Hematopoietic multipotent progenitor cell treated with erythropoietin and hydrocortisone succinate and interleukin-3 and kit ligand, for 8 days (in vitro differentiated cells): Measurements from ENCODE around the gene MYCBPAP.

ENCODE experiments used
- DNase-seq: peaks from one replicate; pipeline ENCODE4 v3.0.0-alpha.2; 2015

MYCBPAP gene

DNA sequence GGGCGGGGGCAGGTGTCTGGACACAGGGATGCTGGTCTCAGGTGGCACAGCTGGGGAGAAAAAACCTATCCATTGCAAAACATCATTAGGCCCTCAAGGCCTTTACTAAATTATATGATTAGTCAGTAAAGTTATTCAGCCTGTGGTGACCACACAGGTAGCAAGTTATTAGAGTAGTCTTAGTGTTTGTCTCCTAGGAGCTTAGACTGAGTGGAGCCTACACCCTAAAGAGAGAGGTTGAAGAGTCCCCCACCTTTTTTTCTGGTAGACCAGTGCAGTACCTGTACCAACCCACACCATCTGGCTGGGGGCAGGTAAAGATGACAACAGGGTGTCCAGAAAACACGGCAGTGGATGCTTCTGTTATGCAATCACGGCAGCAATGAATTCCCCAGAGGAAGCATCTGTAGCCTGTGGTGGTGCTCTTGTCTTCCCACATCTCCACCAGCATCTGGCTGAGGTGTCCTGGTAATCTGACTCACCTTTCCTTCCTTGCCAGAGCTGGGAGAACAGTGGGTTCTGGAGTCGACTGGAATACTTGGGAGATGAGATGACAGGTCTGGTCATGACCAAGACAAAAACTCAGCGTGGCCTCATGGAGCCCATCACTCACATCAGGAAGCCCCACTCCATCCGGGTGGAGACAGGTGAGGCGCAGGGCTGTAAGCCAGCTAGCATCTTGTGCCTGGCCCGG, 11.0 kb downstream of the MYCBPAP start:
- no peak for DNase-seq

DNA sequence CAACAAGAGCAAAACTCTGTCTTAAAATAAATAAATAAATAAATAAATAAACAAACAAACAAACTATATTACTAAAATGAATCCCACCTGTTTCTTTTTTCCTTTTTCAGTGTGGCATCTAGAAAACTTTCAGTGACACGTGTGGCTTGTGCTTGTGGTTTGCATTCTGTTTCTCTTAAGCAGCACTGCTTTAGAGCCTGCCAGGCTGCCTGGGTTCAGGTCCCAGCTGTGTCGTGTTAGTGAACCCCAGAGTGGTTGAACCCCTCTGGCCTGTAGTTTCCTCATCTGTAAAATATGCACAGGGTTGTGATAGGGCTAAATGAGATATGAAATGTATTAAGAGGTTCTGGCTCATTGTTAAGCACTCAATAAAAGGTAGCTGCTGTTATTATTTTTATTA, 12.2 kb downstream of the MYCBPAP start:
- no peak for DNase-seq

DNA sequence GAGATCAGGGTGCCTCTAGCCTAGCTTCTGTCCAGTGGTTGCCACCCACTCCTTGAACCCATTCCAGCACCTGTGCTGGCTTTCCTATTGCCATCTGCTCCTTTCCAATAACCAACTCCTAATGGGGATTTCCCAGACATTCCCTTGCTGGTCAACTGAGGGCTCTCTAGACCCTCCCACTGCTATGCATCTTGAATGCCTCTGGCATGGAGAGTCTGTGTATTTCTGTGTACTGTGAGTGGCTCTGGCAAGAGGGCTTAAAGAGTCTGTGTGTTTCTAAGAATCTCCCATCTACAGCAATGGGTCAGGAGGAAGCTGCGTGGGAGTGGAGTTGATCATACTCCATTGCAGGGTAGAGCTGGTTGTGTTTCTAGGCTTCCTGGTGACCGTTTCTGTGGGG, 13.3 kb downstream of the MYCBPAP start:
- no peak for DNase-seq

DNA sequence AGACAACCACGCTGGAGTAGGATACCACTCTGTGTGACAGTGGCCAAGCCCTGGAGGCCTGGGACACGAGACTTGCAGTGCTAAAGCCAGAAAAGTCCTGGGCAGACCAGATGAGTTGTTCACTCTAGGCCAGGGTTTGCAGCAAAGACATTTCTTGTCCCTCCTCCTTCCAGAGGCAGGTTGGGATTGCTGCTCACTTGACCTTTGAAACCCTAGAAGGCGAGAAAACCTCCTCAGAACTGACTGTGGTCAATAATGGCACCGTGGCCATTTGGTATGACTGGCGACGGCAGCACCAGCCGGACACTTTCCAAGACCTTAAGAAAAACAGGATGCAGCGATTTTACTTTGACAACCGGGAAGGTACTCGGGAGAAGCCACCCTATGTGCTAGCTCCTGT, 14.5 kb downstream of the MYCBPAP start:
- no peak for DNase-seq

DNA sequence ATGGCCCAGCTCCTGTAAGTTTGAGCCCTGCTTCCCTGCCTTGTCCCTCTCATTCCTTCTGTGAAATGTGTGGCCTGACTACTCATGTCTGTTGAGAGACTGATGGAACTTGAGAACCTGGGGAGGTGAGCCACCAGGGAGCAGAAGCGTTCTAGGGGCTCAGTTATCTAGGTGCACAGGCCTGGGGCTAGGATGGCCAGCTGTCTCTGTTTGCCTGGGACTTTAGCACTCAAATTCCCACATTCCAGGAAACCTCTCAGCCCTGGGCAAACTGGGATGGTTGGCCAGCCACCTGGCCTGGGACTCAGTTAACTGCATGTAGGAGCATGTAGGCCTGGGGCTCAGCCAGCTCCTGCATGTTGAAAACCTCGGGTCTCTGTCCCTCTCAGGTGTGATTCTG, 15.0 kb downstream of the MYCBPAP start:
- DNase-seq = no peak

DNA sequence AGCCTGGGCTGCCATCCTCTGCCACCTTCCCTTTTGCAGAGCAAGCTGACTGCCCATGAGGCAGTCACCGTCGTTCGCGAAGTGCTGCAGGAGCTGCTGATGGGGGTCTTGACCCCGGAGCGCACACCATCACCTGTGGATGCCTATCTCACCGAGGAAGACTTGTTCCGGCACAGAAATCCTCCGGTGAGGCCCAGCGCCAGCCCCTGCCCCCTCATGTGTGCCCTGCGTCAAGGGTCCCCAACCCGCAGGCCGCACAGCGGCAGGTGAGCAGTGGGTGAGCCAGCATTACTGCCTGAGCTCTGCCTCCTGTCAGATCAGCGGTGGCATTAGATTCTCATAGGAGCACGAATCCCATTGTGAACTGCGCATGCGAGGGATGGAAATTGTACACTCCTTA, 16.6 kb downstream of the MYCBPAP start:
- DNase-seq = no peak

DNA sequence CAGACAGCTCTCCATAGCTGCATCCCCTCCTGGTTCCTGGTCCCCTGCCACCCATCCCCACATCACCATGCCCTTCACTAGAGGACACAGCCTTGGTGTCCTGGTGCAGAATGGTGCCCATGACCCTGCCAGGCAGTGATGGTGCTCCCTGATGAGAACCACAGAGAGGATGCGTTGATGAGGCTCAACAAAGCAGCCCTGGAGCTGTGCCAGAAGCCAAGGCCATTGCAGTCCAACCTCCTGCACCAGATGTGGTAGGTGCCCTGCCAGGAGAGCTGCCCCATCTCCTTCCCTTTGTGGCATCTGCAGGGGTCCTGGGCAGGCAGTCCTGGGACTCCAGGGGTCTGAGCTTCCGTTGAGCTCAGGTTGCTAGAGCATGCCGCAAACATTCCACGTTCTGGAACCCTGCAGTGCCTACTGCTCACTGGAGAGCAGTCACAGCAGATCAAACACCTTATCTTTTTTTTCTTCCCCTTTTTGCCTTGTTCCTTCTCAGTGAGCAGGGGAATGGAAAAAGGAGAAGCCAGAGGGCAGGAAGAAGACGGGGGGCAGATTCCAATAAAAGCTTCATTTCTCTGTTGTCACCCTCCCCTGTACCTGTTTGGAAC, 19.0 kb downstream of the MYCBPAP start:
- DNase-seq = no peak

DNA sequence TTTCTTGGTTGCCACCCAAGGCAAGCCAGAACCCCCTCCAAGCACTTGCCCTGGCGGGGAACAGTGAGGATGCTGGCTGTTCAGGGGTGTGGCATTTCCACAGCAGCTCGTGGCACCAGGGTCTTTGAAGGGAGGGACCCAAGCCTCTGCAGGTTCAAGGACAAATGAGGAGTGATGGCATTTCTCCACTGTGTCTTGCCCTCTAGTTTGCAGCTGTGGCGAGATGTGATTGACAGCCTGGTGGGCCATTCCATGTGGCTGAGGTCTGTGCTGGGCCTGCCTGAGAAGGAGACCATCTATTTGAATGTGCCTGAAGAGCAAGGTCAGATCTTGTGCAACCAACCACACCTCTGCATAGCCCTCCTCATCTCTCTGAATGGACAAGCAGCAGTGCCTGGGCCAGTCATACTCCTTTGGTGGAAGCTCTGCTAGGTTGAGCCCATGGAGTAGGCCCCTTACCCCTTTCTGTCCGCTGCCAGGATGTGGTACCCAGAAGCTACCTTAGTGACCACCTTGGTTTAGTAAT, 19.8 kb downstream of the MYCBPAP start:
- DNase-seq = no peak

DNA sequence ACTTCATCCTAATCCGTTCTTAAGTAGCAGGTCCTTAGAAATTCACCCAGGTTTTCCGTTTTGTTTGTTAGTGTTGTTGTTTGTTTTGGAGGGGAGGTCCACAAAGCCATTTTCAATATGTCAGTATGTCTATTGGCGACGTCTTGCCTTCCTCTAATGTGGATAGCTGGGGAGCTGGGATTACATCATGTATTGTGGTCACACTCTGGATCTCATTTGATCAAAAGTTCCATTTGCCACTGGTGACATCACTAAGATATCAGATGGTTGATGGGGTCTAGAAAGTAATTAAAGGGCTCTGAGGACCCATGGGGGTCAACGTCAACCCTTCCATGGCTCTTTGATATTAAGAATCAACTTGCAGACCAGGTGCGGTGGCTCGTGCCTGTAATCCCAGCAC, 21.6 kb downstream of the MYCBPAP start:
- DNase-seq = no peak

DNA sequence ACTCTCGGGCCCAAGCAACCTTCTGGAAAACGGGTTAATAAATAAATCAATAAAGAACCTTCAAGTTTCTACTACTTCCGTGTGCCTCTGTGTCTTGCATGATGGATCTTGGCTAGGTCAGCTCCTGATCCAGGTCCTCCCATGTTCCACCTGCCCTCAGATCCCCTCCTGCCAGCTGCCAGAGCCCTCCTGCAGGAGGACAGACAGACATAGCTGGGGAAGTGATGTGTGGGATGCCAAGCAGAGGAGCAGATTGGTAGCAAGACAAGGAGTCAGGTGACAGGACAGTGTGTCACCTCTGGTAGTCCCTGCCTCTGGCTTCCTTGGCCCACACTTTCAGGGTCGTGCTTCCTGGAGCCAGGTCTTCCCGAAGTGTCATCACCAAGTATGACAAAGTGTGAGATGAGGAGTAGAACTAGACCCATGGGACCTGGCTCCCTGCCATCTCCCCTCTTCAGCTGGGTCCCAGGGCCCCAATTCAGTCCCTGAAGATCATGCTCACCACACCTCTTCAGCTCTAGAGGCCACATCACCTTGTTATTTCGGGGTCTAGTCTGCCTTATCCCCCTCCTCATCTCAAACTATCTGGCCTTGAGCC, 23.3 kb downstream of the MYCBPAP start:
- DNase-seq = peak; percentile 39

DNA sequence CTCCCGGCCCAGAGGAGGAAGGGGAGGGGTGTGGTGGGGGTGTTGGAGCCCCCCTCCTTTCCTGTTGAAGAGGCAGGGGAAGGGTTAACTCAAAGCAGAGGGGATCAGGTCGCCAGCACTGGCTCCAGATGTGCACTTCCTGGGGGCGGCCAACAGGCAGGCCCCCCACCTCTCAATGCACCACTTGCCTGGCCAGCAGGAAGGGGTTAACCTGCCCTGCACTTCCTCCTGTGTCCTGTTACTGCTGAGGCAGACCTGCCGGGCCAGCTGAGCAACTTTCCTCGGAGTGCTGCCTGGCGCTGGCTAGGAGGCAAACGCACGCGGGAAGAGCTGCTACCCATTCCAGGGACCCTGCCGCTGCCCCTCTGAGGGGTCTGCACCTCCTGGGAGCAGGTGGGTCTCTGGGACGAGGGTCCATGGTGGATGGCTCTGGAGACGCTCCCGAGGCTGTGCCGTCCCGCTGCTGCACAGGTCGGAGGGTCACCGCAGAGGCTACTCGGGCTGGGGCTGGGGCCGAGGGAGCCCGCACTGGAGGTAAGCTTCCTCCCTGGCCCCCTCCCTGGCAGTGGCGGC, 24.3 kb downstream of the MYCBPAP start, which contains the start of gene EPN3:
TSS of gene EPN3 (plus strand) at position 284 of the 573 bp plus-strand sequence. CDS start 3,822 bp downstream, outside the sequence.
- no peak for DNase-seq

DNA sequence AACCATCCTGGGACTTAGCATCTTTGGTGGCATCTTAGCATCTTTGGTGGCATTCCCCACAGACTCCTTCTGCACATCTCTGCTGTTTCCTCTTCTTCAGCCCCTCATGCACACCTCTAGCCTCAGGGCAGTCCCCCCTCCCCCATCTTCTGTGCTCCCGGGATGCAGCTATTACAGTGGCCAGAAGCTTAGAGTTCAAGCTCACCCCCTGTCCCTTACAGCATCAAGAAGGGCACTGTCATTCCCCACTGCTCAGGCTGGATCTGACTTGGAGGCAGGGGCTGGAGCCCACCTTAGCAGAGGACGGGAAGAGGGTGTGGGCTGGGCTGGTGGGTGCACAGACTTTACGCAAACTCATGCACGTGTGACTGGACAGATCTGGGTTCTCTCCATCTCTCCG, 24.9 kb downstream of the MYCBPAP start:
- no peak for DNase-seq

DNA sequence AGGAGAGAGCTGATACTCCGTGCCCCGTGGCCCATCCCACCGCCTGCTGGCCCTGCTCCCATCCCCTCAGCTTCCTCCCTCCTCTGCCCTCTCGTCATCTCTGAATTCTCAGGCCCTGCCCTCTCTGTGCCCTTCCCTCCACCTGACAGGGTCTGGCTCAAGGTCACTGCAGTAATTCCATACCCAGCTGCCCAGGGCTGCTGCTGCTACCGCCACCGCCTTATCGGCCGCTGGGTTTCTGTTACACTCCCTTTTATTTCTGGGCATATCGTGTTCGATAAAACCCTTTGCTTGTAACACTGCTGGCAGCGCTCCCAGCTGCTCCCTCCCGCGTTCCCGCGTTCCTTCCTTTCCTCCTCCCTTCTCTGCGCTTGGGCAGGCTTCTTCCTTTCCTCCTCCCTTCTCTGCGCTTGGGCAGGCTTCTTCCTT, 25.5 kb downstream of the MYCBPAP start:
- DNase-seq = peak; percentile 93

DNA sequence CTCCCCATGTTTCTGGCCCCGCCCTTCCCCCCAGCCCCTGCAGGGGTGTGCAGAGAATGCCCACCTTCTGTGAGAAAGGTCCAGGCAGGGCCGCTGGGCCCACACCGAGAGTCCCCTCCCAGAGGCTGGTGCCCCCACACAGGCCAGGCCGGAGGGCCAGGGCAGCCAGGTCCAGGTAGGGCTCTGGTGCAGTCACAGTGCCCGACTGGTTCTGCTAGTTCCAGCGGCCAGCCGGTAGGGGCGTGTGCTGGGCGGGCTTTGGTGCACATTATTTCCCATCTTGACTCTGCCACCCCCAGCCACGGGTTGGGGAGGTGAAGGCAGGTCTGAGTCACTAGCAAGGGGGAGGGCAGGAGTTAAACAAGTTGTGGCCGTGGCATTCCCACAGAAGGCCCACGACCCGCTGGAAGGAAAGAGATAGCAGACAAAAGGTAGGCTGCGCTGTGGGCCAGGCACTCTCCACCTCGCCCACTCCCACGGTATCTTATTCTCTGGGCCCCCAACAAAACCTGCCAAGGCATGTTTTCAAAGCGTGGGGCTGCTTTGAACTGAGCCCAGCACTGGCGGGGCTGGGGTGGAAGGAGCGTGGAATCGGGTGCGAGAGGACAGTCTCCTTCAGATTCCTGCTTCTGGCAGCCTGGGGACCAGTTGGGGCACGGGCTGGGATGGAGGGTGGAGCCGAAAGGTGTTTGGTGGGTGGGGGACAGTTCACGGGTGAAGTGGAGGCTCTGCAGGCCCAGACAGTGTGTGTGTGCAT, 26.2 kb downstream of the MYCBPAP start:
- DNase-seq = peak; percentile 80

DNA sequence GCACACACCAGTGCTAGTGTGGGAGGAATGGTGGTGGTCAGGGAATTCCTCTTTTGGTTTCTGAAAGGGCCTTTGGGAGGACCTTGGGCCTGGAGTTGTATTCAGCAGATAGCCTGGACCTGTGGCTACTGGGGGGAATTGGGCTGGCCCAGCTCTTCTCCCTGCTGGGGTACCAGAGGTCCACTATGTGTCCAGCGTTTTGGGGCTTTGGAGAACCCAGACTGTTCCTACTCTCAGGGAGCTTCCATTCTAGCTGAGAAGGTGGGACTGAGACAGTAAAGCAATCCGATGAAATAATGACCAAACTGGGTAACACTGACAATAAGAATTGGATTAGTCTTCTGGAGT, 26.7 kb downstream of the MYCBPAP start:
- DNase-seq = no peak

DNA sequence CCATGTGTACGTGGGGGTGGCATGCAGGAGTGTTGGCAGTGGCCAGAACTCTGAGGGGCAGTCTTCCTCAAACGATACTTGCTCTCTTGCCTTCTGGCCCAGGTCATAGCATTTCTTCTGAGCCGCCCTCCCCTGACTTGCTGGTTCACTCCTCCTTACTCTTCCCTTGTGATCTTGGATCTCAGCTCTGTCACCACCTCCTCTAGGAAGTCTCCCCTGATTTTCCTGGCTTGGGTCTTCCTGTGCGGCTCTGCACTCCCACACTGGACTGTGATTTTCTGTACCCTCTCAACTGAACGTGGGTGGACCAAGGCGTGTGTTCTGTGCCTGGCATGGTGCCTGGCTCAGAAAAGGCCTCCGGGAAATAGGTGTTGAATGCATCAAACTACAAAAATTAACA, 27.2 kb downstream of the MYCBPAP start:
- no peak for DNase-seq

DNA sequence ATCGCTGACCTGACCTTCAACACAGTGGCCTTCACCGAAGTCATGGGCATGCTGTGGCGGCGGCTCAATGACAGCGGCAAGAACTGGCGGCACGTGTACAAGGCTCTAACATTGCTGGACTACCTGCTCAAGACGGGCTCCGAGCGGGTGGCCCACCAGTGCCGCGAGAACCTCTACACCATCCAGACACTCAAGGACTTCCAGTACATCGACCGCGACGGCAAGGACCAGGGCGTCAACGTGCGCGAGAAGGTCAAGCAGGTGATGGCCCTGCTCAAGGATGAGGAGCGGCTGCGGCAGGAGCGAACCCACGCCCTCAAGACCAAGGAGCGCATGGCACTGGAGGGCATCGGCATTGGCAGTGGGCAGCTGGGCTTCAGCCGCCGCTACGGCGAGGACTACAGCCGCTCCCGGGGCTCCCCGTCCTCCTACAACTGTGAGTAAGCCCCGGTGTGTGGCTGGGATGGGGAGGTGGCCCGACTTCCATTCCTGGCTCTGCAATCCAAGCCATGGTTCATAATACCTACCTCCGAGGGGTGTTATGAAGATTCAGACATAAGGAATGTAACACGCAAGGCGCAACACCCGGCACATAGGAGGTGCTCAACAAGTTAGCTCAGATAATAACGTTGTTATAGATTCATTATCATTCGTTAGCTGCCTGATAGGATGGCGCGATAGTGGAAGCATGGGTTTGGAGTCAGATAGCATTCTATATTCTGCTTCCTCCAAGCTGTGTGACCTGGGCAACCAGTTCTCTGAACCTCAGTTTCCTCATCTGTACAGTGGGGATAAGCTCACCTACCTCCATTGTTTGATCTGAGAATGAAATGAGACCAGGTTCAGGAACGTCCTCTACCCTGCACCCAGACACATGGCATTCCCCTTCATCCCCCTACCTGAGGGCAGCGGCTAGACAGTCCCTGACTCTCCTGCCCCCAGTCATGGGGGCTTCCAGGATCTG, 28.7 kb downstream of the MYCBPAP start:
- DNase-seq = no peak

DNA sequence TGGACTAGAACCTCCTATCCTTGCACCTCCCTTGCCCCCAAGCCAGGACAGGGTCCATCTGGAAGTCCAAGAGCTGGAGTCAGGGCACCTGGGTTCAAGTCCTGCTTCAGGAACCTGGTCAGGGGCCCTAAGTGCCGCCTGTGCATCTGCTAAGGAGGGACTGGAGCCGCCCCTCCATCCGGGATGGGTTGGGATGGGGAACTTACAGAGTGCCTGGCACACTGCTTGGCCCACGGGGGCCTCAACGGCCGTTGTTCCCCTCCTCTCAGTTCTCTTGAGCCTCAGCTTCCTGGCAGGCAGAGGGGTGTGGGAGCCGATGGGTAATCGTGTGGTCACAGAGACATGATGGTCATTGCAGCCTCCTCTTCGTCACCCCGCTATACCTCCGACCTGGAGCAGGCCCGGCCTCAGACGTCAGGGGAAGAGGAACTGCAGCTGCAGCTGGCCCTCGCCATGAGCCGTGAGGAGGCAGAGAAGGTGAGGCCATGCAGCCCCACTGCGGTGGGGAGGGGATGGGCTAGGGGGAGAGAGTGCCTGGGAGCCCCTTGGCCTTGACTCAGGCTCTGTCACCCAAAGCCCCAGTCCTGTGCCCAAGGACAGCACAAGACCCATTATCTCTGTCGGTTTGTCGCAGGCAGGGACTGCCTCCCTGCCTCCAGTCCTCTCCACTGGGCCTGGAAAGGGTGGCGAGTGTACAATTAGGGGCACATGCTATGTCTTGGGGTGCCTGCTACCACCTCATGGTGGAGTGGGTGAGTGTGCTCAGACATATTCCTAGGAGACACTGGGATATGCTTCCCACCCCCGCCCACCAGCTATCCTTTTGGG, 29.7 kb downstream of the MYCBPAP start:
- no peak for DNase-seq

DNA sequence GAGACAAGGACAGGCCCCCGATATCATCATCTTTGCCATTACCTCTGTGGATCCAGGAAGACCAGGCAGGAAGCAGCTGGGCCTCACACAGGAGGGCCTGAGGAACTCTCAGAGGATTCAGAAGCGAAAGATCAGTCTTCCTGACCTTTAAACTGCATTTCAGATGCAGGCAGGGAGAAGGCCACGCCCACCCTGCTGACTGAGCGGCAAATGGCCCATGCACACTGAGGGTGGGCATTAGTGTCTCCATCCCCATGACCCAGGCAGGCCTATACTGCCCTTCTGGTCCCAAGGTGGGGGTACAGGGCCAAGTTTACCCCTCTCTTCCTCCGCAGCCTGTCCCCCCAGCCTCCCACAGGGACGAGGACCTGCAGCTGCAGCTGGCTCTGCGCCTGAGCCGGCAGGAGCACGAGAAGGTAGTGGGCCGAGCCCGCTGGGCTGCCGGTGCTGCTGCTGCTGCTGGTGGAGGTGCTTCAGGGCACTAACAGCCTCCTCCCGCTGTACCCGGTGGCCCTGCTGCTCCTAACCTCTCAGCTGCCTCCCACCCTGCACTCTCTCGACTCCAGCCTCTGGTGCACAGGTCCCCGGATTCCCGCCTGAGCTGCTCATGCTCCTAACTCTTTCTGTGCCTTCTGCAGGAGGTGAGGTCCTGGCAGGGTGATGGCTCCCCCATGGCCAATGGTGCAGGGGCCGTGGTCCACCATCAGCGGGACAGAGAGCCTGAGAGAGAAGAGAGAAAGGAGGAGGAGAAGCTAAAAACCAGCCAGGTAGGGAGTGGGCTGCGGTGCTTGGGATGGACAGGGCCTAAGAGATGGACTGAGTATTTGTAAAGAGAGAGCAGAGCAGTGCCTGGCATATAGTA, 30.5 kb downstream of the MYCBPAP start:
- no peak for DNase-seq
